Measurements from ENCODE around the gene PRAME. TPM values are rescaled to one million over a fixed set of nuclear protein-coding genes. Genes with fewer than 3 reads are reported as not detected.

PRAME gene
- total RNA-seq, 1 donor from 2014 or later: not detected

DNA sequence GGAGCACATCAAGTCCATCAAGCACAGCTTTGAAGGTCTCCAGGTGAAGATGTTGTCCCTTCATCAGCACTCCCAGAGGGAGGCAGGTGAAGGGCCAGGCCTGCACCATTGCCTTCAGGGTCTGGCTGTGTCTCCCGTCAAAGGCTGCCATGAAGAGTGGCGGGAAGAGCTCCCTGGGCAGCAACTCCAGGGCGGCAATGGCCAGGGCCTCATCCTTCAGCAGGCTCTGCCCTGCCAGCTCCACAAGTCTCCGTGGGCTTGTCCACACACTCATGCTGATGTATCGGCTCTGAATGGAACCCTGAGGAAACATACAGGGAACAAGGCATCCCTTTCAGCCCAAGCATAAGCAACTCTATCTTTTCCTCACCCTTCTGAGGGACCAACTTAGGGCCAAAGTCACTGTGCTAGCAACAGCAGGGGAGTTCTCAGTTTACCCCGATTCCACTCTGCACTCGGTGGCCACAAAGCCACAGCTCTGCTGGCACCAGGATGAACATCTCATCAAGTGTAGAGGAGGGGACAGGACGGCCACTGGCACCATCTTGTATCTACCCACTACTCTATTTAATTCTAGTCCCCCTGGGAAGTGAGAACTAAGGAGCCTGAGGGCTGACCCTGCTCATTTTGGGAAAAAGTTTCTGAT is 8.2 kb downstream of the PRAME start:
- no peaks in the 10 kb centered on the region for H3K36me3 Mint-ChIP-seq
- no peak overlapping the region for H3K4me3 Mint-ChIP-seq
- H3K27ac Mint-ChIP-seq: no peak overlapping the region
- H3K4me1 Mint-ChIP-seq: no peaks in the 10 kb centered on the region
- DNase-seq (ENCODE audit: low spot score in 2 of 2, unreplicated experiment in 2 of 2): no peak
- peaks cover 68% of the 10 kb centered on the region for H3K27me3 Mint-ChIP-seq (ENCODE audit: low read depth)
- TF ChIP-seq, protein P1, sequence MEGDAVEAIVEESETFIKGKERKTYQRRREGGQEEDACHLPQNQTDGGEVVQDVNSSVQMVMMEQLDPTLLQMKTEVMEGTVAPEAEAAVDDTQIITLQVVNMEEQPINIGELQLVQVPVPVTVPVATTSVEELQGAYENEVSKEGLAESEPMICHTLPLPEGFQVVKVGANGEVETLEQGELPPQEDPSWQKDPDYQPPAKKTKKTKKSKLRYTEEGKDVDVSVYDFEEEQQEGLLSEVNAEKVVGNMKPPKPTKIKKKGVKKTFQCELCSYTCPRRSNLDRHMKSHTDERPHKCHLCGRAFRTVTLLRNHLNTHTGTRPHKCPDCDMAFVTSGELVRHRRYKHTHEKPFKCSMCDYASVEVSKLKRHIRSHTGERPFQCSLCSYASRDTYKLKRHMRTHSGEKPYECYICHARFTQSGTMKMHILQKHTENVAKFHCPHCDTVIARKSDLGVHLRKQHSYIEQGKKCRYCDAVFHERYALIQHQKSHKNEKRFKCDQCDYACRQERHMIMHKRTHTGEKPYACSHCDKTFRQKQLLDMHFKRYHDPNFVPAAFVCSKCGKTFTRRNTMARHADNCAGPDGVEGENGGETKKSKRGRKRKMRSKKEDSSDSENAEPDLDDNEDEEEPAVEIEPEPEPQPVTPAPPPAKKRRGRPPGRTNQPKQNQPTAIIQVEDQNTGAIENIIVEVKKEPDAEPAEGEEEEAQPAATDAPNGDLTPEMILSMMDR (IDR thresholded peaks at IDR 0.05; ENCODE audit: unreplicated experiment): no peak
- H3K9me3 Mint-ChIP-seq: no peaks in the 10 kb centered on the region

DNA sequence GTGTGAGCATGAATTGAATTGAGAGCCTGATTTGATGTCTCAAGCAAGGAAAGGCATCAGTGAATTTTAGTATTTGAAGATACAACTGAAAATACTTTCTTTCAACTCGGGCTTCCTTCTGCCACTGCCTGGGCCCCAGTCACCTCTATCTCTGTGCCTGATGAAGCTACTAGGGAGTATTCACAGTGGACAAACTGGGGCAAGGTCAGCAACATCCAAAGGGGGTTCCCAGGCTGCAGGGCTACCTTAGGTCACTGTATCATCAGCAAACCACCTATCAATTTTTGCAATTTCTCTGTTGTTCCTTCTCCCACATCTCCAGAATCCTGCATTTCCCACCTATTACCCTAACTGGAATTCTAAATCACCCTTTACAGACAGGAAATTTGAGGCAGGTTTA is 10.2 kb downstream of the PRAME start:
- Mint-ChIP-seq H3K27me3 (ENCODE audit: low read depth) (peaks cover 66% of the 10 kb centered on the region), H3K4me1 (no peaks in the 10 kb centered on the region), H3K36me3 (no peaks in the 10 kb centered on the region)

DNA sequence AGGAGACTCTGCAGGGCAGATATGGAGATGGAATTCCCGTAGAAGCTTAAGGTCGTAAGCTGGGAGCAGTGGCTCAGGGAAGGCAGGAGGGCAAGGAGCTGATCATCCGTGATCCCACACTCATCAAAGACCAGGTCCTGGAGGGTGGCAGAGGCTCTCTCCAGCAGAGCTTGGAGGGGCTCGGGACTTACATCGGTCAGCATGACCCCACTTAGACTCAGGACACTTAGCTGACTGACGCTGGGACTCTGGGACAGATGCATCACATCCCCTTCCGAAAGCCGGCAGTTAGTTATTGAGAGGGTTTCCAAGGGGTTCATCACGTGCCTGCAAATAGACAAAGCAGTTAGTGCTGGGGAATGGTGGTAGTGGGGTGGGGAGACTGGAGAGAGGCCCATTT is 10.7 kb downstream of the PRAME start:
- TF ChIP-seq, protein P1 (IDR thresholded peaks at IDR 0.05; ENCODE audit: unreplicated experiment): no peak
- Mint-ChIP-seq H3K9me3 (no peaks in the 10 kb centered on the region), H3K36me3 (no peaks in the 10 kb centered on the region), H3K4me1 (no peaks in the 10 kb centered on the region), H3K4me3 (no peak overlapping the region), H3K27me3 (ENCODE audit: low read depth) (peaks cover 68% of the 10 kb centered on the region), H3K27ac (no peak overlapping the region)
- DNase-seq (ENCODE audit: low spot score in 2 of 2, unreplicated experiment in 2 of 2): no peak

More for the DNA sequence above, 10.2 kb downstream of the PRAME start:
- DNase-seq (ENCODE audit: low spot score in 2 of 2, unreplicated experiment in 2 of 2): no peak
- Mint-ChIP-seq H3K4me3 (no peak overlapping the region), H3K27ac (no peak overlapping the region), H3K9me3 (no peaks in the 10 kb centered on the region)
- TF ChIP-seq, protein P1 (IDR thresholded peaks at IDR 0.05; ENCODE audit: unreplicated experiment): no peak

DNA sequence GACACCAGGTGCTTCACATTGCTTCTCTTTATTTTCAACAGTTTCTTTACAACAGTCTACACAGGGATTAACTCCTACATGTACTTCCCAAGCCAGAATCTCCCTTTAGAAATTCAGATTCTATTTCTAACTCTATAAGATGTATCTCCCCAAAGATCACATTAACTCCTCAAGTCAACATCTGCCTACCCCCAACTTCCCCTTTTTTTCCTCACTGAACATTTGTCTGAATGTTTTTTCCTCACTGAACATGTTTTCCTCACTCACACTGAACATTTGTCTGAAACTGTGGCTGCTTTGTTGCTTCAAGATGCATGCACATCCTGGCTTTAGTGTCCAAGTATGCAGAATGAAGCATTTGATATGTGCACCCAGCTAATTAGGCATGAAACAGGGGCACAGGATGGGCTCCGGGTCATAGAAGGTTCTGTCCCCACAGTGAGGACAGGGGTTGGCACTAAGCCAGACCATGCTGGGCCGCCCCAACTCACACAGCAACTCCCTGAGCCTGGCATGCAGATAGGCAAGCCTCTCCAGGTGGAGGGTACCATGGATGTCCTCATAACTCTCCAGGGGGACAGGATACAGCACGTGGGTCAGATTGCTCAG is 11.3 kb downstream of the PRAME start:
- no peak overlapping the region for H3K27ac Mint-ChIP-seq
- TF ChIP-seq, protein P1 (IDR thresholded peaks at IDR 0.05; ENCODE audit: unreplicated experiment): no peak
- H3K9me3 Mint-ChIP-seq: no peaks in the 10 kb centered on the region
- peaks cover 70% of the 10 kb centered on the region for H3K27me3 Mint-ChIP-seq (ENCODE audit: low read depth)
- no peaks in the 10 kb centered on the region for H3K36me3 Mint-ChIP-seq
- no peak overlapping the region for H3K4me3 Mint-ChIP-seq
- no peak for DNase-seq (ENCODE audit: low spot score in 2 of 2, unreplicated experiment in 2 of 2)
- H3K4me1 Mint-ChIP-seq: no peaks in the 10 kb centered on the region

DNA sequence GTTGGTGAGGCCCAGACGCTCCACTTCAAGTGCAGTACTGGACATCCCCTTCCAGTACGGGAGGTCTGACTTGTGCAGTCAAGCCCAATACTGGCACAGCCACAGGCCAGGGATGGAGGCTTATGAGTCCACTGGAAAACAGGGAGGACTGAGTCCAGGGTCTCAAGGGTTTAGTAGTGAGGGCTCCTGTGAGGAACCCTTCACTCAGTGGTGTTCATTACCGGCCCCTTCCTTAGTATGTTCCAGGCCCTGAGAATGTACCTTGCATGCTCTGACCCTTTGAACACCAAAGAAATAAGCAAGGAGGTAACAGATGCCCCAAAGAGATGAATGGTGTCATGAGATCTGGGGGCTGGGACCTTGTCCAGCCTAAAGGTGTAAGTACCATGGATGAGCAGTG is 11.8 kb downstream of the PRAME start:
- H3K27ac Mint-ChIP-seq: no peak overlapping the region
- no peak for DNase-seq (ENCODE audit: low spot score in 2 of 2, unreplicated experiment in 2 of 2)
- H3K36me3 Mint-ChIP-seq: no peaks in the 10 kb centered on the region
- no peak overlapping the region for H3K4me3 Mint-ChIP-seq
- no peaks in the 10 kb centered on the region for H3K9me3 Mint-ChIP-seq
- H3K4me1 Mint-ChIP-seq: no peaks in the 10 kb centered on the region
- TF ChIP-seq, protein P1 (IDR thresholded peaks at IDR 0.05; ENCODE audit: unreplicated experiment): no peak
- H3K27me3 Mint-ChIP-seq (ENCODE audit: low read depth): peaks cover 71% of the 10 kb centered on the region
